GM21723 (cell line): ENCODE data around the gene CHST11.

Experiments used
- ATAC-seq: cut with Tn5 transposase; IDR thresholded peaks from one replicate; pipeline ENCODE4 v1.9.1; 2021; ENCODE audit warnings: mild to moderate bottlenecking, moderate library complexity; ENCODE audit not compliant: unreplicated experiment

The CHST11 gene

GRCh38 chr12:104689635-104690034, 232.9 kb downstream of the CHST11 start:
- no peak for ATAC-seq

- no peak for ATAC-seq
Observed at GRCh38 chr12:104691721-104692556, 235.2 kb downstream of the CHST11 start.

GRCh38 chr12:104692557-104693218, 235.9 kb downstream of the CHST11 start:
- ATAC-seq, result no peak

GRCh38 chr12:104693493-104693892, 236.7 kb downstream of the CHST11 start:
- ATAC-seq, result no peak

- no peak for ATAC-seq
Observed at GRCh38 chr12:104694161-104694560, 237.4 kb downstream of the CHST11 start.

- ATAC-seq, result no peak
Observed at GRCh38 chr12:104694711-104695110, 238.0 kb downstream of the CHST11 start.

GRCh38 chr12:104695453-104696148, 238.9 kb downstream of the CHST11 start:
- peak; percentile 46 for ATAC-seq

GRCh38 chr12:104697186-104697585, 240.4 kb downstream of the CHST11 start:
- no peak for ATAC-seq

GRCh38 chr12:104698871-104699270, 242.1 kb downstream of the CHST11 start:
- ATAC-seq, result no peak

GRCh38 chr12:104699489-104700190, 242.9 kb downstream of the CHST11 start:
- peak; percentile 77 for ATAC-seq

- ATAC-seq, result no peak
Observed at GRCh38 chr12:104700324-104700723, 243.6 kb downstream of the CHST11 start.

- ATAC-seq, result no peak
Observed at GRCh38 chr12:104701301-104701700, 244.6 kb downstream of the CHST11 start.

- no peak for ATAC-seq
Observed at GRCh38 chr12:104701756-104702155, 245.0 kb downstream of the CHST11 start.

GRCh38 chr12:104702565-104703139, 245.9 kb downstream of the CHST11 start:
- ATAC-seq, result no peak

GRCh38 chr12:104703372-104703771, 246.6 kb downstream of the CHST11 start:
- no peak for ATAC-seq

GRCh38 chr12:104704224-104704779, 247.6 kb downstream of the CHST11 start:
- ATAC-seq, result no peak

- ATAC-seq, result no peak
Observed at GRCh38 chr12:104707194-104707593, 250.4 kb downstream of the CHST11 start.

- no peak for ATAC-seq
Observed at GRCh38 chr12:104707794-104708558, 251.2 kb downstream of the CHST11 start.

- ATAC-seq, result no peak
Observed at GRCh38 chr12:104708891-104709290, 252.1 kb downstream of the CHST11 start.
